ENCODE results near the gene GFRA4. TPM values are rescaled to one million over a fixed set of nuclear protein-coding genes. Genes with fewer than 3 reads are reported as not detected.

GFRA4 gene
- total RNA-seq, 2 donors from 2014 or later, result not detected

GRCh38 chr20:3674995-3675900 lies 12.0 kb upstream of the GFRA4 start:
- no peak overlapping the region for H3K4me3 Mint-ChIP-seq
- H3K27ac Mint-ChIP-seq, result no peak overlapping the region
- H3K27me3 Mint-ChIP-seq (ENCODE audit: low read depth), result peaks cover 63% of the 10 kb centered on the region
- no peak for ATAC-seq (replicated peaks in 1 of 2)
- peaks cover 5% of the 10 kb centered on the region for H3K4me1 Mint-ChIP-seq (ENCODE audit: low read depth)
- no peaks in the 10 kb centered on the region for H3K36me3 Mint-ChIP-seq (ENCODE audit: insufficient read depth in 2 of 2)
- no peak for DNase-seq
- H3K9me3 Mint-ChIP-seq, result no peaks in the 10 kb centered on the region

- H3K4me1 Mint-ChIP-seq (ENCODE audit: low read depth), result peaks cover 5% of the 10 kb centered on the region
- H3K9me3 Mint-ChIP-seq, result no peaks in the 10 kb centered on the region
- H3K27ac Mint-ChIP-seq, result no peak overlapping the region
- DNase-seq, result no peak
- no peaks in the 10 kb centered on the region for H3K36me3 Mint-ChIP-seq (ENCODE audit: insufficient read depth in 2 of 2)
- no peak for ATAC-seq (replicated peaks in 1 of 2)
- H3K27me3 Mint-ChIP-seq (ENCODE audit: low read depth), result peaks cover 62% of the 10 kb centered on the region
- no peak overlapping the region for H3K4me3 Mint-ChIP-seq
Measured at GRCh38 chr20:3674447-3674846, 11.2 kb upstream of the GFRA4 start.

GRCh38 chr20:3673221-3674070 lies 10.2 kb upstream of the GFRA4 start:
- Mint-ChIP-seq H3K9me3 (no peaks in the 10 kb centered on the region), H3K4me1 (ENCODE audit: low read depth) (peaks cover 5% of the 10 kb centered on the region), H3K36me3 (ENCODE audit: insufficient read depth in 2 of 2) (no peaks in the 10 kb centered on the region), H3K27ac (no peak overlapping the region), H3K27me3 (ENCODE audit: low read depth) (peaks cover 52% of the 10 kb centered on the region), H3K4me3 (peak overlapping the region; percentile 33 to 39)
- DNase-seq (no peak), ATAC-seq (replicated peaks in 1 of 2) (no peak)

- Mint-ChIP-seq H3K9me3 (no peaks in the 10 kb centered on the region), H3K27me3 (ENCODE audit: low read depth) (peaks cover 50% of the 10 kb centered on the region)
Measured at GRCh38 chr20:3672547-3673171, 9.5 kb upstream of the GFRA4 start.

GRCh38 chr20:3671986-3672546 lies 8.9 kb upstream of the GFRA4 start:
- peaks cover 50% of the 10 kb centered on the region for H3K27me3 Mint-ChIP-seq (ENCODE audit: low read depth)
- no peaks in the 10 kb centered on the region for H3K36me3 Mint-ChIP-seq (ENCODE audit: insufficient read depth in 2 of 2)
- peaks cover 10% of the 10 kb centered on the region for H3K4me1 Mint-ChIP-seq (ENCODE audit: low read depth)
- H3K9me3 Mint-ChIP-seq, result no peaks in the 10 kb centered on the region
- H3K4me3 Mint-ChIP-seq, result peak overlapping the region; percentile 39 to 40
- no peak for ATAC-seq (replicated peaks in 1 of 2)
- no peak for DNase-seq
- H3K27ac Mint-ChIP-seq, result no peak overlapping the region

More at GRCh38 chr20:3672547-3673171, 9.5 kb upstream of the GFRA4 start:
- peak in 1 of 2 donors; percentile 21 for DNase-seq
- Mint-ChIP-seq H3K4me3 (peak overlapping the region; percentile 39 to 40), H3K27ac (no peak overlapping the region), H3K36me3 (ENCODE audit: insufficient read depth in 2 of 2) (no peaks in the 10 kb centered on the region), H3K4me1 (ENCODE audit: low read depth) (peaks cover 5% of the 10 kb centered on the region)
- peak; percentile 27 to 36 for ATAC-seq (replicated peaks in 1 of 2)

- no peaks in the 10 kb centered on the region for H3K36me3 Mint-ChIP-seq (ENCODE audit: insufficient read depth in 2 of 2)
Measured at GRCh38 chr20:3670945-3671344, 7.7 kb upstream of the GFRA4 start.

GRCh38 chr20:3670511-3670910 lies 7.3 kb upstream of the GFRA4 start:
- Mint-ChIP-seq H3K4me1 (ENCODE audit: low read depth) (peaks cover 20% of the 10 kb centered on the region), H3K36me3 (ENCODE audit: insufficient read depth in 2 of 2) (no peaks in the 10 kb centered on the region), H3K9me3 (no peaks in the 10 kb centered on the region), H3K27ac (no peak overlapping the region), H3K27me3 (ENCODE audit: low read depth) (peaks cover 36% of the 10 kb centered on the region), H3K4me3 (no peak overlapping the region)
- DNase-seq (no peak), ATAC-seq (replicated peaks in 1 of 2) (no peak)

More at GRCh38 chr20:3670945-3671344, 7.7 kb upstream of the GFRA4 start:
- Mint-ChIP-seq H3K27ac (no peak overlapping the region), H3K27me3 (ENCODE audit: low read depth) (peaks cover 40% of the 10 kb centered on the region), H3K4me3 (peak overlapping the region in 1 of 2 donors; percentile 23), H3K9me3 (no peaks in the 10 kb centered on the region), H3K4me1 (ENCODE audit: low read depth) (peaks cover 16% of the 10 kb centered on the region)
- ATAC-seq (replicated peaks in 1 of 2) (no peak), DNase-seq (no peak)

- peaks cover 29% of the 10 kb centered on the region for H3K27me3 Mint-ChIP-seq (ENCODE audit: low read depth)
- no peak overlapping the region for H3K27ac Mint-ChIP-seq
- H3K9me3 Mint-ChIP-seq, result no peaks in the 10 kb centered on the region
- no peak overlapping the region for H3K4me3 Mint-ChIP-seq
- peaks cover 27% of the 10 kb centered on the region for H3K4me1 Mint-ChIP-seq (ENCODE audit: low read depth)
- H3K36me3 Mint-ChIP-seq (ENCODE audit: insufficient read depth in 2 of 2), result no peaks in the 10 kb centered on the region
- ATAC-seq (replicated peaks in 1 of 2) (no peak), DNase-seq (no peak)
Measured at GRCh38 chr20:3669710-3670367, 6.6 kb upstream of the GFRA4 start.

GRCh38 chr20:3667434-3668037 lies 4.3 kb upstream of the GFRA4 start:
- Mint-ChIP-seq H3K27me3 (ENCODE audit: low read depth) (peaks cover 29% of the 10 kb centered on the region), H3K36me3 (ENCODE audit: insufficient read depth in 2 of 2) (no peaks in the 10 kb centered on the region), H3K4me1 (ENCODE audit: low read depth) (peaks cover 27% of the 10 kb centered on the region), H3K27ac (no peak overlapping the region), H3K4me3 (no peak overlapping the region), H3K9me3 (no peaks in the 10 kb centered on the region)
- DNase-seq (no peak), ATAC-seq (replicated peaks in 1 of 2) (no peak)

- H3K27me3 Mint-ChIP-seq (ENCODE audit: low read depth), result peaks cover 33% of the 10 kb centered on the region
- peaks cover 39% of the 10 kb centered on the region for H3K4me1 Mint-ChIP-seq (ENCODE audit: low read depth)
- DNase-seq (no peak), ATAC-seq (replicated peaks in 1 of 2) (no peak)
- no peaks in the 10 kb centered on the region for H3K36me3 Mint-ChIP-seq (ENCODE audit: insufficient read depth in 2 of 2)
- no peak overlapping the region for H3K27ac Mint-ChIP-seq
- no peaks in the 10 kb centered on the region for H3K9me3 Mint-ChIP-seq
- no peak overlapping the region for H3K4me3 Mint-ChIP-seq
Measured at GRCh38 chr20:3663858-3664257, 659 bp upstream of the GFRA4 start.

- no peaks in the 10 kb centered on the region for H3K9me3 Mint-ChIP-seq
- DNase-seq (no peak), ATAC-seq (replicated peaks in 1 of 2) (no peak)
- peaks cover 36% of the 10 kb centered on the region for H3K27me3 Mint-ChIP-seq (ENCODE audit: low read depth)
- H3K4me3 Mint-ChIP-seq, result no peak overlapping the region
- H3K4me1 Mint-ChIP-seq (ENCODE audit: low read depth), result peaks cover 39% of the 10 kb centered on the region
- H3K36me3 Mint-ChIP-seq (ENCODE audit: insufficient read depth in 2 of 2), result no peaks in the 10 kb centered on the region
- no peak overlapping the region for H3K27ac Mint-ChIP-seq
Measured at GRCh38 chr20:3661814-3662665, 1.2 kb downstream of the GFRA4 start.

Measured in activated T-cell treated with anti-CD3 and anti-CD28 coated beads, Interleukin-2, amount 50 U/mL, for 72 hours (primary cell).